Osteocyte (in vitro differentiated cells): ENCODE results near the gene VMAC. TPM values are rescaled to one million over a fixed set of nuclear protein-coding genes. Genes with fewer than 3 reads are reported as not detected.

Experiments
- DNase-seq: peaks from one replicate; pipeline ENCODE4 v3.0.0; 2021; ENCODE audit warnings: mixed read lengths; ENCODE audit not compliant: unreplicated experiment; ENCODE audit errors: extremely low spot score
- H3K27ac Mint-ChIP-seq: one replicate; pipeline ENCODE4 v1.8.0; 2021; ENCODE audit warnings: mild to moderate bottlenecking, mixed read lengths; ENCODE audit not compliant: unreplicated experiment
- H3K27me3 Mint-ChIP-seq: one replicate; pipeline ENCODE4 v1.8.0; 2021; ENCODE audit warnings: mixed read lengths; ENCODE audit not compliant: unreplicated experiment
- H3K36me3 Mint-ChIP-seq: one replicate; pipeline ENCODE4 v1.8.0; 2021; ENCODE audit warnings: mixed read lengths; ENCODE audit not compliant: unreplicated experiment
- H3K4me1 Mint-ChIP-seq: one replicate; pipeline ENCODE4 v1.8.0; 2021; ENCODE audit warnings: mixed read lengths; ENCODE audit not compliant: unreplicated experiment
- H3K4me3 Mint-ChIP-seq: one replicate; pipeline ENCODE4 v1.8.0; 2021; ENCODE audit warnings: mild to moderate bottlenecking, moderate library complexity, mixed read lengths; ENCODE audit not compliant: unreplicated experiment
- H3K9me3 Mint-ChIP-seq: one replicate; pipeline ENCODE4 v1.8.0; 2021; ENCODE audit warnings: mixed read lengths; ENCODE audit not compliant: unreplicated experiment
- CTCF ChIP-seq: fragments of 200-600 bp; sonication (generic); IDR thresholded peaks from 2 replicates; pipeline ENCODE4 v1.5.0; 2021; ENCODE audit warnings: antibody characterized with exemption, mild to moderate bottlenecking, moderate library complexity
- total RNA-seq: library from RNA; stranded (reverse); gene quantifications from 2 replicates; pipeline ENCODE4 v1.2.1, GENCODE V29; 2021

Gene VMAC
- total RNA-seq, 1 donor from 2014 or later, result 10.7 TPM

DNA sequence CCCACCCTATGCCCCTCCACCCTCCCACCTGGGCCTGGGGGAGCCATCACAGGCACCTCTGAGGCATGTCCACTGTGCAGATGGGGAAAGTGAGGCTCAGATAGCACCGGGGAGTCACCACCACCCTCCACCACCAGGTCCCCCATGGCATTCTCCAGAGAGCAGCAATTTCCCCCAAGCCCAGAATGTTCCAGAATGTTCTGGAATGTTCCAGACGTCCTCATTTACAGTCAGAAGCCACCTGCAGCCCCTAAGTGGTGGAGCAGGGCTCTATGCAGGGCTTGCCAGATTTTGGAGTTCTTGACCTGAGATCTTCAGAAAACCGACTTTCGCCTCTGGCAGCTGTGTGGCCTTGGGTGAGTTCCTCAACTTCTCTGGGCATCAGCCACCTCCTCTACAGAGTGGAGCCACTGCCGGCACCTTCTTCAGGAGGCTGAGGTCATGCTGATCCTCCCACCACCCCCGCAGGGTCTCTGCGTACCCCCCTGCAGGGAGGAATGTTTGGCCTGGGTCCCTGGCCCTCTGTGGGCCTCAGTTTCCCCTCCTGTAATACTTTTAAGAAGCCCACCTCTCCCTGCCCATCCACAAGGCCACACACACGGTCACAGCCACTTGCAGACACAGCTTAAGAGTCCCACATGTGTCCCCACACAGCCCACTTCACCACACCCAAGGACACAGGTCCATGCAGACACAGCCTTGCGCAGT lies 40.5 kb upstream of the VMAC start:
- Mint-ChIP-seq H3K36me3 (no peaks in the 10 kb centered on the region), H3K4me1 (no peaks in the 10 kb centered on the region), H3K27me3 (peaks cover 6% of the 10 kb centered on the region), H3K27ac (no peak overlapping the region), H3K4me3 (no peak overlapping the region), H3K9me3 (no peaks in the 10 kb centered on the region)
- DNase-seq, result no peak
- no peak for TF ChIP-seq CTCF

DNA sequence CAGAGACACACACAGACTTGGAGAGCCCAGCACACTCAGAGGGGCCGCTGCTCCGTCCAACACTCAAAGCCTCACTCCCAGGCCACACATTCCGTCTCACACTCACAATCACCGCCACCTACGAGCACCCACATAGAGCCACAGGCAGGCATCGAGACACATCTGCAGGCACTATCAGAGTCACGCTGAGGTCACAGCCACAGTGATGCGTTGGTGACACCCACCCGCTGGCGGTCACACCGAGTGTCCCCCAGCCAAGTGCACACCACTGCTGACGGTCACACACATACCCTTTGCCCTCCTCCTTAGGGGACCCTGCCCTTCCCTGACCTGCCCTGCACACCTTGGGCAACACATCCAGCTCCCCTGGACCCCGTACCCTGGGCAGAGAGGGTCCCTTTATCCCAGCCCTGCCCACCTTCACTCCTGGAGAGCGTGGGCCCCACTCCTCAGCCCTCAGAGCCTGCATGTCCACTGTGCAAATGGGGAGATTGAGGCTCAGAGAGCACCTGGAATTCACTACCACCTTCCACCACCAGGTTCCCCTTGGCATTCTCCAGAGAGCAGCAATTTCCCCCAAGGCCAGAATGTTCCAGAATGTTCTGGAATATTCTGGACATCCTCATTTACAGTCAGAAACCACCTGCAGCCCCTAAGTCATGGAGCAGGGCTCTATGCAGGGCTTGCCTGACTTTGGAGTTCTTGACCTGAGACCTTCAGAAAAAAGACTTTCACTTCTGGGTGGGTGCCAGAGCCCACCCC lies 39.8 kb upstream of the VMAC start:
- TF ChIP-seq CTCF, result no peak
- no peaks in the 10 kb centered on the region for H3K36me3 Mint-ChIP-seq
- H3K9me3 Mint-ChIP-seq, result no peaks in the 10 kb centered on the region
- no peak overlapping the region for H3K4me3 Mint-ChIP-seq
- no peaks in the 10 kb centered on the region for H3K4me1 Mint-ChIP-seq
- H3K27ac Mint-ChIP-seq, result no peak overlapping the region
- no peak for DNase-seq
- peaks cover 6% of the 10 kb centered on the region for H3K27me3 Mint-ChIP-seq

- no peak overlapping the region for H3K27ac Mint-ChIP-seq
- no peak overlapping the region for H3K4me3 Mint-ChIP-seq
- DNase-seq, result no peak
- no peaks in the 10 kb centered on the region for H3K36me3 Mint-ChIP-seq
- no peaks in the 10 kb centered on the region for H3K4me1 Mint-ChIP-seq
- peaks cover 6% of the 10 kb centered on the region for H3K27me3 Mint-ChIP-seq
- H3K9me3 Mint-ChIP-seq, result no peaks in the 10 kb centered on the region
- TF ChIP-seq CTCF, result no peak
These were observed 38.9 kb upstream of the VMAC start for GRCh38 chr19:5865772-5866171.

DNA sequence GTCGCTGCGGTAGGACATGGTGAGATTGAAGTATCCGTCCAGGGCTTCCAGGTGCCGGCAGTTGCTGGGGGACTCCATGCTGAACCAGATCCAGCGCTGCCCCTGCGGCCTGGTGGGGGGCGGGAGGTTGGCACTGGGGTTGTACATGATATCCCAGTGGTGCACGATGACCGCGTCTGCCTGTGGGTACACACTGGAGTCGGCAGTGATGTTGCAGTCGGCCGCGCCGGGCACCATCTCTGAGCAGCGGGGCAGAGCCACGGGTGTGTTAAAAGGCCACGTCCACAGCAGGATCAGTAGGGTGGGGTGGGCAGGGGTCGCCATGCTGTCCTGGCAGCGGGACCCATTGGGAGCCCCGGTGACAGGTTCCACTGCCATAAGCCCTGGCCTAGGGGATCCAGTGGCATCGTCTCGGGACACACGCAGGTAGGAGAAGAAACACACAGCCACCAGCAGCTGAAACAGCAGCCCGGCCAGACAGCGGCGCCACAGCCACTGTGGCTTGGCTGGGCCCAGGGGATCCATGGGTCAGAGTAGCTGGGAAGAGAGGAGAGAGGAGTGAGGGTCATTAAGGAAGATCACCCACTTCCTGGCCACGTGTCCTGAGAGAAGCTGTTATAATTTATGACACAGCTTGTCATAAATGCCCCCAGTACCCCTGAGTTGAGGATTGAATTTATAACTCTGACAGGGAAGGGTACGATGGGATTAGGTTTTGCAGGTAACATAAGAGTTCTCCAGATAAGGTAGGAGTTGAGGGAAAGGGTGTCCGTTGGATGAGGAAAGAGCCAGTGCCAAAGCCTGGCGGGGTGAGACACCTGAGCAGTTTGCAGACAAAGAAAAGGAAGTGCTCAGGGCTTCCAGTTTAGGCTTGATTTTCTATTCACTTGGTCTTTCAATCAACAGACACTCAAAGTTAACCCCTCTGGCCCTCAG lies 37.2 kb upstream of the VMAC start:
- Mint-ChIP-seq H3K36me3 (no peaks in the 10 kb centered on the region), H3K4me3 (no peak overlapping the region), H3K9me3 (no peaks in the 10 kb centered on the region), H3K27ac (no peak overlapping the region), H3K27me3 (no peaks in the 10 kb centered on the region), H3K4me1 (no peaks in the 10 kb centered on the region)
- DNase-seq, result no peak
- TF ChIP-seq CTCF, result no peak
